SIG-M5 treated with dmso at 0.1 percent for 504 hours (cell line): ENCODE measurements around the gene NYNRIN.
A peak's percentile ranks its signal among the peaks of the same experiment; 100 is the strongest.
"Not testable (repeated sequence)": the region's sequence is repeated elsewhere in the genome, so short reads cannot be mapped to it uniquely, and the experiment has no call there.

Experiments used
- DNase-seq: peaks from one replicate; lab custom pipeline; 2025; ENCODE audit not compliant: unreplicated experiment; lab: John Stamatoyannopoulos, UW

The NYNRIN gene

DNA sequence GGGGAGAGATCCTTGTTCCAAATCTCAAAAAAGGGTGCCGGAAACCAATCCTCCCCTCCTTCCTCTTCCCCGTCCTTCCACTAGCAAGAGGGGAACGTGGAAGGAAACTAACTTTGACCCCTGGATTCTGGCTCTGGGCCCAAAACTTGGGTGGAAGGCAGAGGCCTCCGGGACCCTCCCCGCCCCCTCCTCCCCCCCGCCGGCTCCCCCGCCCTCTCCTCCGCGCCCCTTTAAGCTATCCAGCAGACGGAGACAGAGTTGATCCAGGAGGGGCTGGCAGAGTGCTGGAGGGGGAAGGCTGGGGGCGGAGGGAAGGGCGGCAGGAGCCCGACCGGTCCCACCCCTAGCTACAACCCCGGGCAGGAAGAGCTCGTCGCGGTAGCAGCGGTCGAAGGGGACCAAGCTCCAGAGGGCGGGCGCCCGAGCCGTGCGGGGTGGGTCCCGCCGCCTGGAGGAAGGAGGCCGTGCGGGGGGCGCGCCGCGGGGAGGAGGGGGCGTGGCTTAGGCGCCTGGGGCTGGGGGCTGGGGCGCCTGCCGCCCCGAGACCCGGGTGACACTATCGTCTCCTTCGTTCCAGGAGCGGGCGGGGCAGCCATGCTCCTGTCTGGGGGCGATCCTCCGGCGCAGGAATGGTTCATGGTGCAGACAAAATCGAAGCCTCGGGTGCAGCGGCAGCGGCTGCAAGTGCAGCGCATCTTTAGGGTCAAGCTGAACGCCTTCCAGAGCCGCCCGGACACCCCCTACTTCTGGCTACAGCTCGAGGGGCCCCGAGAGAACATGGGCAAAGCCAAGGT, at the start of gene NYNRIN:
TSS of gene NYNRIN (plus strand) at position 351 of the 794 bp plus-strand sequence. CDS start at position 595, 244 bp downstream.
- DNase-seq = no peak

DNA sequence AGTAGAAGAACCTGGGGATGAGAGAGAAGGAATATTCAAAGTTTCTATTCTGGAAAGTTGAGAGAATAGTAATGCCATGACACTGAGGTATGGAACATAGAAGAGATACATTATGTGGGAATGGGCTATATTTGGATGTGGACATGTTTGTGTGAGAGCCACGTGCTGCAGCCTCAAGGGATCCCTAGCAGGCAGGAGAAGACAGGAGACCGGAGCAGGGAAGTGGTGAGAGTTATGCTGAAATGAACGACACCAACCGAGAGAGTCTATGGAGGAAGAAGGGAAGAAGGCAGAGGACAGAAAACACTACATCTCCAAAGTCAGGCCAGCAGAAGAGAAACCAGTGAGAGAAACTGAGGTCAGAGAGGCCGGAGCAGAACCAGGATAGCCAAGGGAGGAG, 49.1 kb upstream of the NYNRIN start:
- DNase-seq = no peak

DNA sequence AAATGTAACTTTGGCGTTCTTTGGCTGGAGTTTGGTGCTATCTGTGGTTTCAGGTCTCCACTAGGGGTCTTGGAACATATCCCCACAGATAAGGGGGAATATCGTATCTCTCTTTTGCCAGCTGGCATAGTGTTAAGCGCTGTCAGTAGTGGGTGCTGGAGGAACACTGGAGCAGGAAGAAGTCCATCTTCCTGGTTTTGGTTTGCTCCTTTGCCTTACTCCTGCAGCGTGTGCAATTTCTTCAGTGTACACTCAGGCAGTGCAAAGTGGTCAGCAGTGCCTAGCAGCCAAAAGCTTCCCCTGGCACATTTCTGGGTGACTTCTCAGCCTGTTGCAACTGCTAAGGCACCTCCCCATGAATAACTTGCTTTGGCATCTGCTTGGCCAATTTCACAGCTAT, 47.3 kb upstream of the NYNRIN start:
- peak; percentile 31 for DNase-seq

DNA sequence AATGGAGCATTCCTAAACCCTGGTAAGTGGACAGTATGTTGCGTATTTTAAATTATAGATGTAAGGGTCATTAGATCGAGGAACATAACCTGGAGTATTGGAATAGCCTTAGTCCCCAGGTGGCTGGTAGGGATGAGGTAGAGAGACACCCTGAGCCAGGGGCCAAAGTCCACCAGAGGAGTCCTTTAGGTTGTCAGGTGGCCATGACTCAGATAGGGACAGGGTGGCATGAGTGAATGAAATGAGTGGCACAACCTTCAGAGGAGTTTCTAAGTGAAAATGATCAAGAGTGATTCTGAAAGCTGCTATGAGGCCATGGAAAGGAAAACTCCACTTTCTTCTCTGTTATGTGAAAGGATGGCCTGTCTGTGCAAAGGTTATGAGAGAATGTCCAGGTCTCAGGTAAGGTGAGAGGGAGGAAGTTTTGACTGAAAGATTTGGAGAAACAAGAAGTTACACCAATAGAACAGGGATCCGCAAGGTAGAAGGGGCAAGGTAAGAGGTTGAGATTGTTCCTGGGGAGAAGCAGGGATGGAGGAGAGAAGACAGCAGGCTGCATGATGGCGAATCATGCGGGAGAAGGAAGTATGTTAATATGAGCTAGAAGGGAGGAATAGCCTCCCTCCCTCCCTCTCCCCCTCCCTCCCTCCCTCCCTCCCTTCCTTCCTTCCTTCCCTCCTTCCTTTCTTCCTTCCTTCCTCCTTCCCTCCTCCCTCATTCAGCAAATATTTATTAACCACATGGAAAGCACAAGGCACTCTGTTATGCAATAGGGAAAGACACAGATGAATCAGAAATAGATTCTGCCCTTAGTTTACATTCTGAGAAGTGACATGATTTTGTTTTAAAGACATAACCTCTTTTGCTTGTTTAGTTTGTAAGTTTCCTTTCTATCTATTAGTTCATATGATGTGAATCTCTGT, 45.0 kb upstream of the NYNRIN start:
- DNase-seq = no peak

DNA sequence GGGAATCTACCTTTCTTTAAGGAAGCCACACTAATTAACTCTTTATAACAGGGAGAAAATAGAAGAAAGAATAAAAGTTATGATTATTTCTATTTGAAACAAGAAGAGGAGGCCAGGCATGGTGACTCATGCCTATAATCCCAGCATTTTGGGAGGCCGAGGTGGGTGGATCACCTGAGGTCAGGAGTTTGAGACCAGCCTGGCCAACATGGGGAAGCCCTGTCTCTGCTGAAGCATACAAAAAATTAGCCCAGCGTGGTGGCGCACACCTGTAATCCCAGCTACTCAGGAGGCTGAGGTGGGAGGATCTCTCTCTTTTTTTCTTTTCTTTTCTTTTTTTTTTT, 44.3 kb upstream of the NYNRIN start:
- not testable (repeated sequence) for DNase-seq

DNA sequence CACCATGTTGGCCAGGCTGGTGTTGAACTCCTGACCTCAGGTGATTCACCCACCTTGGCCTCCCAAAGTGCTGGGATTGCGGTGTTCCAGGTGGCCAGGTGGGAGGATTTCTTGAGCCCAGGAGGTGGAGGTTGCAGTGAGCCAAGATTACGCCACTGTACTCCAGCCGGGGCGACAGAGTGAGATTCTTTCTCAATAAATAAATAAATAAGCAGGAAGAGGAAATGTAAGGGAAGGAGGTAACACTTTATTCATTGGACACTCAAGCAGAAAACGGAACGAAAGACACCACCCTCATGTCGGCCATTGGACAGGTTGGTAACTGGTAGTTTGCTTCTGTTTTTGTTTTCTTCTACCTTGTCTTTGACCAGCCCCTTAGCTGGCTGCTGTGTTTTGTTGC, 43.8 kb upstream of the NYNRIN start:
- DNase-seq = no peak

DNA sequence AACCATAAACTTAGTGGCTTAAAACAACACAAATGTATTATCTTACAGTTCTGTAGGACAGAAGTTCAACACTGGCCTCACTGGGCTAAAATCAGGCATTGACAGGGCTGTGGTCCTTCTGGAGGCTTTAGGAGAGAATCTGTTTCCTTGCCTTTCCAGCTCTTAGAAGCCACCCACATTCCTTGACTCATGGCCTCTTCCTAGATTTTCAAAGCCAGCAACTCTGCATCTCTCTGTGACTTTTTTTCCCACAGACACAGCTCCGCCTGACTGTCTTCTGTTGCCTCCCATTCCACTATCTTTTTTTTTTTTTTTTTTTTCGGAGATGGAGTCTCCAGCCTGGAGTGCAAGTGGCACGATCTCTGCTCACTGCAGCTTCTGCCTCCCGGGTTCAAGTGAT, 42.6 kb upstream of the NYNRIN start:
- no peak for DNase-seq

DNA sequence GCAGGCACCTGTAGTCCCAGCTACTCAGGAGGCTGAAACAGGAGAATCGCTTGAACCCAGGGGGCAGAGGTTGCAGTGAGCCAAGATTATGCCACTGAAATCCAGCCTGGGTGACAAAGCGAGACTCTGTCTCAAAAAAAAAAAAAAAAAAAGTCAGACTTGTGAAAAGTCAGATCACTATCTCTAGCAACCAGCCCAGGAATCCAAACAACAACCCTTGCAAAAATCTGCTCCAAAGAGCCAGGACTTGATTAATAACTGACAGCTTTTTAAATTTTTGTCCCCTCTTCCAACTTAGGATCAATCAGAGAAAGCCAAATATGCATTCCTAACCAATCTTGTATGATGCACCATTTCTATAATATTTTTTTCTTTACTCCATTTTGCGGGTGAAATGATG, 38.5 kb upstream of the NYNRIN start:
- no peak for DNase-seq

DNA sequence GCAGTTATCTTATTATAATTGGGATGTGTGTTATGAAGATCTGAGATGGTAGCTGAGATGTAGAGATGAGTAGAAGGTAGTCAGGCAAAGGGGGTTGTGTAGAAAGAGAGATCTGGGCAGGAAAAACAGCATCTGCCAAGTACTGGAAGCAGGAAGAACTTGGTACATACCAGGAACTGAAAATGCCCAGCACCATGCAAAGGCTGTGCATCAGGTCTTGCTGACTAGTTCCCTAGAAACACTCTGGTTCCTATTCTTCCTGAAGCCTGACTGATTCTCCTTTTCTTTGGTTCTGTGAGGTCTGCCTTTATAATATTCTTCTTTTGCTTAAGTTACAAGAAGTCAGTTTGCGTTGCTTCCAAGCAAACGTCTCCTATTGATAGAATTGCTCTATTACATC, 37.5 kb upstream of the NYNRIN start:
- no peak for DNase-seq

DNA sequence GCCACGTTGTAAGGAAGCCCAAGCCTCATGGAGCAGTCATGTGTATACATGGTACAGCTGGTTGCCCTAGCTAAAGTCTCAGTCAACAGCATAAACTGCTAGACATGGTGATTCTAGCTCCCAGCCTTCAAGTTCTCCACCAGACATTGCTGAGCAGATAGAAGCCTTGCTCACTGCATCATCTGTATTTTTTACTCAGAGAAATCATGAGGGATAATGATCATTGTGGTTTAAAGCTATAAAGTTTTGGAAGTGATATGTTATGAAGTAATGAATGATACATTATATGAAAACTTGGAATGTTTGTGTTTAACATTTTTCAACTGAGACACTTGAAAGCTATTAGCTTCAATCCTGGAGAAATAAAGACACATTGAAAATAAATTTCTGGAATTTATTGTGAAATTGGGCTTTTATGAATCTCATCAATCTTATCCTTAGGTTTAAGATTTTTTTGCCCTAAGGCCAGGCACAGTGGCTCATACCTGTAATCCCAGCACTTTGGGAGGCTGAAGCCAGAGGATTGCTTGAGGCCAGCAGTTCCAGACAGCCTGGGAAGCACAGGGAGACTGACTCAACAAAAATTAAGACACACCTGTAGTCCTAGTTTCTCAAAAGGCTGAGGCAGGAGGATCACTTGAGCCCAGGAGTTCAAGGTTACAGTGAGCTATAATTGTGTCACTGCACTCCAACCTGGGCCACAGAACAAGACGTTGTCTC, 36.4 kb upstream of the NYNRIN start:
- DNase-seq = no peak

DNA sequence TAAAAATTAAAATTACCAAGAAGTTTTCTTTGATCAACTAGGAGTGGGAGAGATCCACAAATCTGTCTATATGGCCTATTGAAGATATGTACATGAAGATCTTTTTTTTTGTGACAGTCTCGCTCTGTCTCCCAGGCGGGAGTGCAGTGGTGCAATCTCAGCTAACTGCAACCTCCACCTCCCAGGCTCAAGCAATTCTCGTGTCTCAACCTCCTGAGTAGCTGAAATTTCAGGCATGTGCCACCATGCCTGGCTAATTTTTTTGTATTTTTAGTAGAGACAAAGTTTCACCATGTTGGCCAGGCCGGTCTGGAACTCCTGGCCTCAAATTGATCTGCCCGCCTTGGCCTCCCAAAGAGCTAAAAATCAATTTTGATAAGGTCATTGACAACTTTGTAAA, 35.4 kb upstream of the NYNRIN start:
- DNase-seq = no peak

DNA sequence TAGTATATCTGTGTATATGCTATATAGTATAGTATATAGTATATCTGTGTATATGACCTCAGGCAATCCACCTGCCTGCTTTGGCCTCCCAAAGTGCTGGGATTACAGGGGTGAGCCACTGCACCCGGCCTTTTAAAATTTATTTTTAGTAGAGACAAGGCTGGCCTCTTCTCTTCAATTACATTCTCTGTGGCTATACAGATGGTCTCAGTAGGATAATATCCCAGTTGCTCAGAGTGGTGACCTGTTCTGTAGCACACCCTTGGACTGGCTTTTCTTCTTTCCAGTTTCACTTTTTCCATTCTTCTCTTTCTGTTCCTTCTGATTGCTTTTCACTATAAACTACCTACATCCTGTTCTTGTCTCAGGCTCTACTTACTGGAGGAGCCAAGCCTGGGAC, 34.0 kb upstream of the NYNRIN start:
- DNase-seq = no peak

DNA sequence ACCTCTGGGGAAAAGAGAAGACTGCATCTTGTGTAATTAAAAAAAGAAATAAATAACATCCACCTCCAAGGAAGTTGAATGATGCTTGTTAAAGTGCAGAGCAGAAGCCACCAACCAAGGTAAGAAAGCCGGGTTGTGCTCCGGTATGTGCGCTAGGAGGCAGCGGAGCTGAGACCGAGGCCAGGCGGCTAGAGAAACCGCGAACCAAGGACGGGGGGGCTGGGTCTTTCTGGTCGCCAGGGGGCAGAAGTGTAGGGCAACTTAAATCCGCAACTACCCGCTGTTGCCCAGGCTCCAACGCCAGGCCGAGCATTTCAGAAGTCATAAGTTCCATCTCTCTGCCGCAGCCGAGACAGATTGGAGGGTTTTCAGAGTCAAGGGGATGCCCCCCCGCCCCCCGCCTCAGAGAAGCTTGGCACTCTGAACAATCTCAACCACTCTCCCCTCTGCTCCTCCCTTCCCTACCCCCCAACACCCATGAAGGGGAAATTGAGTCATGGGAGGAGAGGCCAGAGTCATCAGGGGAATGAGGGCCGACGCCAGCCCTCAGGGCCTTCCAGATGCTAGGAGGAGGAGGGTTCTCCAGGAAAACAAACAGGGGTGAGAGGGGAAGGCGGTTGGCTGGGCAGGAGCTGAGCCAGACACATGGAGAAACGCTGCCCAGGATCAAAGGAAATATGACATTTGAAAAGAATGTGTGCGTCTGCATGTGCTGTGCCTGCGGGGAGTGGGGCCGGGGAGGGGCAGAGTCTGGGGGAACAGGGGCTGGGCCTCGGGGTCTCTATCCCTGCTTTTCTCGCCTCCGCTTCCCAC, 33.0 kb upstream of the NYNRIN start:
- DNase-seq = peak; percentile 57

DNA sequence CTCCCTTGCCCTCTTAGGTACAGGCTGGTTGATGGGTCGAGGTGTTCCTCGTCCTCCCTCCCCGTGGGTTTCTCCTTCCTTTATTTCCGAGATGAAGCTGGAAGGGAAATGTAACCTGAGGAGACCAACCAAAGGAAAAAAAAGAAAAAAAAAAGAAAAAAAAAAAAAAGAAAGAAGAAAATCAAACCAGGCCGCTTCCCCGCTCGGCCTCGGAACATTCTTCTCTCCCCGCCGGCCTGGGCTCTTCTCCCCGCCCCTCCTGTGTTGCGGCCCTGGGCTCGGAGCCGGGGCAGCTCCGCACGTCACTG, 32.4 kb upstream of the NYNRIN start:
- no peak for DNase-seq

DNA sequence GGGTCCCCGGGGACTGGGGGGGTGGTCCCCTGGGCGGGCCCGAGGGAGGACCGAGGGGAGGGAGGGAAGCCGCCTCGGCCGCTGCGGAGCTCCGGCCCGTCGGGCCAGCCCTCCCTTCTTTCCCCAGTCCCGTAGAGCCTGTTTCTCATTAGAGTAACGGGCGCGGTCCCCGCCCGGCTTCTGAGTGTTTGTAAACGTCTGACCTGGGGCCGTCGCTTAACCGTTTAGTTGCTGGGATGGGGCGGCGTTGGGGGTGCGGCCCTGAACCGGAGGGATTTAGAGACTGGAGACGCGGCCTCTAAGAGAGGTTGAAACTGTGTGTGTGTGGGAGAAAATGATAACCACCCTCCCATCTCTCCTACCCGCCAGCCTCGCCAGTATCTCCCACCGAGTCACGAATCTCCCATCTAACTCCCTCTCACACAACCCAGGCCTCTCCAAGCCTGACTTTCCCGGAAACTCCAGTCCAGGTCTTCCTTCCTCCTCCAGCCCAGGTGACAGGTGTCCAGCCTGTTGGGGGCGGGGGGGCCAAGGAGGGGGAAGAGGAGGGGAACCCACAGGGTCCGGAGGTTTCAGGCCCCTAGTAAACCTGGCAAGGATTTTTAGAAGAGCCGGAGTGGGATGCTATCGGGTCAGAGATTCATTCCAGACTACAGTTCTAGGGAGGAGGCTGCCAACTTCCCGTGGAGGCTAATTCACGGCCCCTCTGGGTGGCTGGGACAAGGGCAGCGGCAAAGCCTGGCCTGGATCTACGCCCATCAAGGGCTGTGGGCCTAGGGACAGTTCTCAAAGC, 31.9 kb upstream of the NYNRIN start:
- peak; percentile 55 for DNase-seq

DNA sequence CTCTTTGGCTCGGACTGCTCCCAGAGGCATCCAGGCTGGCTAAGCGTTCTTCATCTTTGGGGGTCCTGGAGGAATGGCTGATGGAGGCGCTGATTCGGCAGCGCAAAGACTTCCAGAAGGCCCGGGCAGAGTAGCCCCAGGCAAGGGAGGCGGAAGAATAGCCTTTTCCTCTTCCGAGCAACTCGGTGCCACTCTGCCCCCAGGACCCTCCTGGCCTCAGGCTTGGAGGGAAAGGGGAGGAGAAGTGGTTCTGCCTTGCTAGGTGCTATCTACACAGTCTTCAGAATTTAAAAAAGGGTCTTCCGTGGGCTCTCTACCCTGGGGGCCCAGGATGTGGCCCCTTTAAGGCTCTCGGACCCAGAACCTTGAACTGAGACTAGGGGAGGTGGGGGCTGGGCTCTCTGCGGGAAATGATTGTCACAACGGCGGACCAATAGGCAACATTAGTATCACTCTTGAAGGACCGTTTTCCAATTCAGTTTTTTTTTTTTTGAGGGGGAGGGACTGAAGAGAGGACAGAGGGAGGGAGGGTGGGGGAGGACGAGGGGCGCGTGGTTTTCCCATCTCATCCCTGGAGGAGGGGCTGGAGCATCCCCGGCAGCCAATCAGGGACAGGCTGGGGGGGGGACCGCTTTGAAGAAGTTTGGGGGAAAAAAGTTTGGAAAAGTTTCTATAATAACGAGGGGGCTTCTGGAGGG, 31.1 kb upstream of the NYNRIN start, which contains the start of gene NFATC4:
TSS of gene NFATC4 (plus strand) at position 671 of the 698 bp plus-strand sequence. CDS start 157 bp downstream, outside the sequence.
- DNase-seq = no peak

DNA sequence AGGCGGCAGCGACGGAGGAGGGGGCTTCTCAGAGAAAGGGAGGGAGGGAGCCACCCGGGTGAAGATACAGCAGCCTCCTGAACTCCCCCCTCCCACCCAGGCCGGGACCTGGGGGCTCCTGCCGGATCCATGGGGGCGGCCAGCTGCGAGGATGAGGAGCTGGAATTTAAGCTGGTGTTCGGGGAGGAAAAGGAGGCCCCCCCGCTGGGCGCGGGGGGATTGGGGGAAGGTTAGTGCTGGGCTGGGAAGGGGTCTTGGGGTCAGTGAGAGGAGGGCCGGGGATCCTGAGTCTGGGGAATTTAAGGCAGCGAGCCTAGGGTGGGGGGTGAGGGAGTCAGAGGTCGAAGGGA, 30.6 kb upstream of the NYNRIN start:
- DNase-seq = no peak

DNA sequence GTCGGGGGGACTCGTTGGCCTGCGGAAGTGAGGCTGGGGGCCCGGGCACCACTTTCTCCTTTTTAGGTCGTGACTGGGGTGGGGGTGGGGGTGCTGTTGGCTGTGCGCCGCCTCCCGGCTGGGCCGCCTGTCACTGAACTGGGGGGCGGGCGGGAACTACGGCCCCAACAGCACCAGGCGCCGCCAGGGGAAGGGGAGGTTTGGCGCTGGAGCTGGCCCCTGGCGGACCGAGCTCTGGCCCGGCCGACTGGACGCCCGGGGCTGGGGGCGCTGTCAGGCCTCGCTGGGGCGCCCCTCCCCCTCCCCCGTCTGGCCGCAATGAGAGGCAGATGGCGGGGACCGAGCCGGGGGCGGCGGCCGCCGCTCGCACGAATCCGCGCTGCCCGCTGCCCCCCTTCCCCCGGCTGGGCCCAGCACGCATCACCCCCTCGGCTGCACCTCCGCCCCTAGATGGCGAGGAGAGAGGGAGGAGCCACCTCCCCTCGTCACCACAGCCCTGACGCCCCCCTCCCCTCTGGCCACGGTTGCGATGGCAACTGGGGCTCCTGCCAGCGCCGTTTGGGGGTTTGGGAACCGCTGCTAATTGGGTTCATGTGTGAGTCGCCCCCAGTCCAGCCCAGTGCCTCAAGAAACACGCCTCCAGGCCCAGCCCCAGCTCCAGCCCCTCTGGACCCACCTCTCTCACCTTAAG, 30.1 kb upstream of the NYNRIN start:
- DNase-seq = no peak

DNA sequence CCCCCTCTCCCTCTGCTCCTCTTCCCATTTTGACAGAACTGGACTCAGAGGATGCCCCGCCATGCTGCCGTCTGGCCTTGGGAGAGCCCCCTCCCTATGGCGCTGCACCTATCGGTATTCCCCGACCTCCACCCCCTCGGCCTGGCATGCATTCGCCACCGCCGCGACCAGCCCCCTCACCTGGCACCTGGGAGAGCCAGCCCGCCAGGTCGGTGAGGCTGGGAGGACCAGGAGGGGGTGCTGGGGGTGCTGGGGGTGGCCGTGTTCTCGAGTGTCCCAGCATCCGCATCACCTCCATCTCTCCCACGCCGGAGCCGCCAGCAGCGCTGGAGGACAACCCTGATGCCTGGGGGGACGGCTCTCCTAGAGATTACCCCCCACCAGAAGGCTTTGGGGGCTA, 29.3 kb upstream of the NYNRIN start:
- DNase-seq = no peak
